ENCODE data around the gene ADAM11. TPM values are rescaled to one million over a fixed set of nuclear protein-coding genes. Genes with fewer than 3 reads are reported as not detected.
"Not testable (repeated sequence)": the region's sequence is repeated elsewhere in the genome, so short reads cannot be mapped to it uniquely, and the experiment has no call there.

Gene ADAM11
- total RNA-seq, 1 donor from 2014 or later, result 0.52 TPM

DNA sequence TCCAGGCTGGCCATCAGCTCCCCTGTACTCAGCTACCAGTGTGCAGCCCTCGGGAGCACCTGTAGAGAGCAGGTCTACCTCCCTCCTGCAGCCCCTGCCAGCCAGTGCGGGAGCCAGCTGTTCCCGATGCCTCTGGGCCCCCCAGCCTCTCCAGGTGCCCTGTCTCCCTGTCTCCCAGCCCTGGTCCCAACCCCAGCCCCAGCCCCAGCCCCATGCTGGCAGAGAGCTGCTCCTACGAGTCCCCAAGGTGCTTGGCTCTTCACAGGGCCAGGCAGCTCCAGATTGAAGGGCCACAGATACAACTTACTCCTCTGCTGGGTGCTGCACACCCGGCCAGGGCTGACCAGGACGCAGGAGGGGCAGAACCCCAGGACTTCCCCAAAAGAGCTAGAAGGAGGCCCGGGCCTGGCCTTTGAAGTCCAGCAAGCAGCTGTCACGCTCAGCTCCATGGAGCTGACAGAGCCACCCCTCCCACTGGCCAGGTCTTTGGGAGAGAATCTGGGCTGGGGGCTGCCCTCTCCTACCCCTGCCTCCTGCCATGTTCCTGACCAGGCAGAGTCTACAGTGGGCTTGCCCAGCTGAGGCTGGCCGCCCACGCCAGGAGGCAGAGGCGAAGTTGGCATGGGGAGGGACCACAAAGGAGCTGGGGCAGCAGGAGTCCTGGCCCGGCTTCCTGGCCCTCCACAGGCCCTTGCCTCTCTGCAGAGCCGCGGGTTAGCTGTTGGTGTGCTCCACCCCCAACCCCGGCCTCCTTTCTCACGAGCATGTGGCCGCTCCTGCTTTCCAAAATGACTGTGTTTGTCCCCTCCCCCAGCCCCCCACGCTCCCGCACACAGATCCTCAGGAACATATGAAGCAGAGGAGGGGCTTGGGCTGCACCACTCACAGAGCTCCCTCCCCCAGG, 9.5 kb upstream of the ADAM11 start:
- no peaks in the 10 kb centered on the region for H3K27me3 Mint-ChIP-seq (ENCODE audit: insufficient read depth)

DNA sequence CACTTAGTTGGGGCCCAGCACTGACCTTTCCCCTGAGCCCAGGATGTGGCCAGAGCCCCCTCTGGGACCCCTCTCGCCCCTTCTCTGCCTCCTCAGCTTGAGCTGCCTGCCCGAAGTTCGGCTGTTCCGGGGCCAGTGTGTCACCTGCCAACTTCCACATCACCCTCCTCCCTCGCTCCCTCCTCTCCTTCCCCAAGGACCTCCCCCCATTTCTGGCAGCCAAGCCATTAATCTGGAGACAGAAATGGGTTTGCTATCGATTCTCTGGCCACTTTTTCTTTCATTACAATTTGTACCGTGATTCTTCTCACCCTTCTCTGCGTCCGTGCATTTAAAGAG, 8.8 kb upstream of the ADAM11 start:
- Mint-ChIP-seq H3K27ac (no peak overlapping the region), H3K4me1 (ENCODE audit: low read depth) (no peaks in the 10 kb centered on the region), H3K4me3 (no peak overlapping the region), H3K9me3 (no peaks in the 10 kb centered on the region), H3K36me3 (ENCODE audit: low read depth) (peaks cover 15% of the 10 kb centered on the region), H3K27me3 (ENCODE audit: insufficient read depth) (no peaks in the 10 kb centered on the region)
- intact Hi-C loops (cut with micrococcal nuclease), result no loop called here
- no peak for DNase-seq (ENCODE audit: low spot score)

More for the DNA sequence above, 9.5 kb upstream of the ADAM11 start:
- Mint-ChIP-seq H3K4me3 (no peak overlapping the region), H3K36me3 (ENCODE audit: low read depth) (peaks cover 15% of the 10 kb centered on the region), H3K4me1 (ENCODE audit: low read depth) (no peaks in the 10 kb centered on the region), H3K27ac (no peak overlapping the region), H3K9me3 (no peaks in the 10 kb centered on the region)
- DNase-seq (ENCODE audit: low spot score), result no peak
- intact Hi-C loops (cut with micrococcal nuclease), result no loop called here

DNA sequence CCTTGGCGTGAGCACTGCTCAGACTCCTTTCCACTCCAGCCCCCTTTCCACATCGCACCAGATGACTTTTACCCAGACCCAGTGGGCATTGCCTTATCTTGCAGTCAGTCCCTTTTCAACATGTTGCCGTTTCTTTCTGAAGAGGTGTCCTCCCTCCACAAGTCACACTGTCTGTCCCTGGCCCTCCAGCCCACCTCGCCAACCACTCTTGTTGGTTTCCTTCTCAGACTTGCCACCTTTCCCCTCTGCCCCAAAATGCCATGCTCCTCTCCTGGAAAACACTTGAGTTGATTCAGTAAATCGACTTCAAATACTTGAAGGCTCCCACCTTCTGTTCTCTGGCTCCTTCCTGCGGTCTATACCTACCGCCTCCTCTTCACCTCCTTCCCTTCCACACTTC, 7.5 kb upstream of the ADAM11 start:
- intact Hi-C loops (cut with micrococcal nuclease), result no loop called here
- Mint-ChIP-seq H3K36me3 (ENCODE audit: low read depth) (peaks cover 15% of the 10 kb centered on the region), H3K4me1 (ENCODE audit: low read depth) (no peaks in the 10 kb centered on the region), H3K9me3 (no peaks in the 10 kb centered on the region), H3K4me3 (no peak overlapping the region), H3K27me3 (ENCODE audit: insufficient read depth) (peaks cover under 1% of the 10 kb centered on the region), H3K27ac (no peak overlapping the region)
- no peak for DNase-seq (ENCODE audit: low spot score)

GRCh38 chr17:44751806-44752205, 7.0 kb upstream of the ADAM11 start:
- no peak overlapping the region for H3K4me3 Mint-ChIP-seq
- no peaks in the 10 kb centered on the region for H3K4me1 Mint-ChIP-seq (ENCODE audit: low read depth)
- H3K27me3 Mint-ChIP-seq (ENCODE audit: insufficient read depth), result peaks cover 2% of the 10 kb centered on the region
- intact Hi-C loops (cut with micrococcal nuclease), result no loop called here
- no peaks in the 10 kb centered on the region for H3K9me3 Mint-ChIP-seq
- peaks cover 15% of the 10 kb centered on the region for H3K36me3 Mint-ChIP-seq (ENCODE audit: low read depth)
- H3K27ac Mint-ChIP-seq, result no peak overlapping the region
- no peak for DNase-seq (ENCODE audit: low spot score)

DNA sequence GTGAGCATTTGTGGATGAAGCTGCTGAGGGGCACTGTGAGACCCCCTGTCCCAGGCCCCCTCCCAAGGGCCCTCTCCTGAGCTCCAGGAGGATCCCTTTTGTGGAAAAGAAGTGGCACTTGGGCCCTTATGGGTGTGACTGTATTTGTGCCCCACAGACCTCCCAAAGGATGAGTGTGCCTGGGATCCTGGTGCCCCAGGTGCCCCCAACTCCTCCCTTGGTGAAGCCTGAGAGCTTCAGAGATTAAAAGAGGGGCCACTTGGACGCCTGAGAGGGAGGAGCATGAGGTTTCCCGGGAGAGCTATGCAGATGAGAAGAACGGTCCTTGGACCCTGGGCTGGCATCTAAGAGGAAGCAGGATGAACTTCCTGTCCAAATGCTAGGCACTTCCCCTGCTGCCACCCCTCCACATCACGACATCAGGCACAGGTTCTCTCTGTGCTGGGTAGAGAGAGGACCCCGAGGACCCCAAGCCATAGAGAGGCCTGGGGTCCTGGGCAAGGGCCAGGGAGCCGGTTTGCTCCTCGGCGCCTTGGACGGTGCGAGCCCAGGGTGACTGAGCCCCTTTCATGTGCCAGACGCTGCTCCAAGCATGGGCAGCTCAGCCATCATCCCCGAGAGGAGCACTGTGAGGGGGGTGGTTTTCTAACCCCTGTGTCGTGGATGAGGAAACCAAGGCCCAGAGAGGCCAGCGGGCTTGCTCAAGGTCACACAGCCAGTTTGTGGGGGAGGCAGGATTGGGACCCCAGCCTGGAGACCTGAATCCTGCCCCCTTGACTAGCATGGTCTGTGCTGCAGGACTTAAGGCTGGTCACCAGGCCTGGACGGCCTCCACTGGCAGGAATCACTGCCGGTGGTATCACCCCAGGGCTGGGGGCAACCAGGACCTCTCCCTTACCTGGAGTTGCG, 5.6 kb upstream of the ADAM11 start:
- Mint-ChIP-seq H3K27ac (no peak overlapping the region), H3K9me3 (no peaks in the 10 kb centered on the region), H3K27me3 (ENCODE audit: insufficient read depth) (peaks cover 16% of the 10 kb centered on the region), H3K36me3 (ENCODE audit: low read depth) (peaks cover 12% of the 10 kb centered on the region), H3K4me1 (ENCODE audit: low read depth) (no peaks in the 10 kb centered on the region), H3K4me3 (no peak overlapping the region)
- DNase-seq (ENCODE audit: low spot score), result no peak
- intact Hi-C loops (cut with micrococcal nuclease), result no loop called here

DNA sequence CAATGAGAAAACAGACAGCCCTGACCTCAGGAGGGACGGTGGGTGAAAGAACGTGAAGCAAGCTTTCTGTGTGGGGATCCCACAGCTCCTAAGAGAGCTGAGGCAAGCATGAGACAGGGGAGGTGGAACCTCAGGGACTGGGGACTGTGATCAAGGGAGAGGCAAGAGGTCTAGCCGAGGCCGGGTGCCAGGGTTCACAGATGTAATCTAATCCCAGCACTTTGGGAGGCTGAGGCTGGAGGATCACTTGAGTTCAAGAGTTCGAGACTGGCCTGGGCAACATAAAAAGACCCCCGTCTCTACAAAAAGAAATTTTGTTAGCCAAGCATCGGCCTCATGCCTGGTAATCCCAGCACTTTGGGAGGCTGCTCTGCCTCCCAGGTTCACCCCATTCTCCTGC, 4.5 kb upstream of the ADAM11 start:
- Mint-ChIP-seq H3K4me3 (no peak overlapping the region), H3K9me3 (no peaks in the 10 kb centered on the region), H3K36me3 (ENCODE audit: low read depth) (peaks cover 12% of the 10 kb centered on the region), H3K27ac (no peak overlapping the region), H3K4me1 (ENCODE audit: low read depth) (no peaks in the 10 kb centered on the region), H3K27me3 (ENCODE audit: insufficient read depth) (peaks cover 17% of the 10 kb centered on the region)
- intact Hi-C loops (cut with micrococcal nuclease), result no loop called here
- no peak for DNase-seq (ENCODE audit: low spot score)

GRCh38 chr17:44755180-44755579, 3.6 kb upstream of the ADAM11 start:
- peaks cover 10% of the 10 kb centered on the region for H3K36me3 Mint-ChIP-seq (ENCODE audit: low read depth)
- DNase-seq (ENCODE audit: low spot score); H3K4me1 Mint-ChIP-seq (ENCODE audit: low read depth); H3K27ac Mint-ChIP-seq; H3K9me3 Mint-ChIP-seq; intact Hi-C loops (cut with micrococcal nuclease); H3K4me3 Mint-ChIP-seq: not testable (repeated sequence)
- H3K27me3 Mint-ChIP-seq (ENCODE audit: insufficient read depth), result peaks cover 20% of the 10 kb centered on the region

- Mint-ChIP-seq H3K27ac (no peak overlapping the region), H3K27me3 (ENCODE audit: insufficient read depth) (peaks cover 36% of the 10 kb centered on the region), H3K4me3 (no peak overlapping the region), H3K36me3 (ENCODE audit: low read depth) (no peaks in the 10 kb centered on the region), H3K9me3 (no peaks in the 10 kb centered on the region), H3K4me1 (ENCODE audit: low read depth) (no peaks in the 10 kb centered on the region)
- intact Hi-C loops (cut with micrococcal nuclease), result no loop called here
- DNase-seq (ENCODE audit: low spot score), result no peak
These were observed 1.5 kb upstream of the ADAM11 start for GRCh38 chr17:44757045-44757917.

GRCh38 chr17:44757918-44758413, 822 bp upstream of the ADAM11 start:
- no peak for DNase-seq (ENCODE audit: low spot score)
- H3K4me3 Mint-ChIP-seq, result peak overlapping the region; percentile 42
- no peaks in the 10 kb centered on the region for H3K36me3 Mint-ChIP-seq (ENCODE audit: low read depth)
- peaks cover 36% of the 10 kb centered on the region for H3K27me3 Mint-ChIP-seq (ENCODE audit: insufficient read depth)
- no peaks in the 10 kb centered on the region for H3K9me3 Mint-ChIP-seq
- intact Hi-C loops (cut with micrococcal nuclease), result no loop called here
- H3K27ac Mint-ChIP-seq, result no peak overlapping the region
- H3K4me1 Mint-ChIP-seq (ENCODE audit: low read depth), result no peaks in the 10 kb centered on the region

DNA sequence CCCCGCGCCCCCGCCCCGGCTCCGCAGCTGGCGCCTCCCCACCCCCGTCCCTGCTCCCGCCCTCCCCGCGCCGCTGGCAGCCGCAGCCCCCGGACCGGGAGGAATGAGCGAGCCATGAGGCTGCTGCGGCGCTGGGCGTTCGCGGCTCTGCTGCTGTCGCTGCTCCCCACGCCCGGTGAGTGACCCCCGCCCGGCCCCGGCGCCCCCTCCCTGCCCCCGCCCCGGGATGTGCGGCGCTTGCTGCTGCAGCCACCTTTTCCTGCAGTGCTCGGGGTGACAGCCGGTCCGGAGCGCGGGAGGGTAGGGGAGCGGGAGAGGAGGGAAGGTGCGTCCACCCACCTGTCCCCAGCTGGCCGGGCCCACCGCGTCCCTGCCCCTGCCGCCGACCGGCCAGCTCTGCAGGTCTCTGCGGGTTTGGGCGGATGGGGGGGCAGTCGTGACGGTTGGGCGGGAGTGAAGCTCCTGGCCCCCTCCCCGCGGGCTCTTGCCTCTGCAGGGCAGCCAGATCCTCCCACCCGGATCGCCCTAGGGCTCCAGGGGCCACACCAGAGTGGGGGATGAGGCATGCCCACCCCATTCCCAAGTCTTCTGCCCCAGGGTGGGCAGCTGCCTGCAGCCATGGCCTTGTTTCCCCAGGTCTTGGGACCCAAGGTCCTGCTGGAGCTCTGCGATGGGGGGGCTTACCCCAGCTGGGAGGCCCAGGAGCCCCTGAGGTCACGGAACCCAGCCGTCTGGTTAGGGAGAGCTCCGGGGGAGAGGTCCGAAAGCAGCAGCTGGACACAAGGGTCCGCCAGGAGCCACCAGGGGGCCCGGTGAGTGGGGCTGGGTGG, 513 bp downstream of the ADAM11 start:
- Mint-ChIP-seq H3K27ac (no peak overlapping the region), H3K4me1 (ENCODE audit: low read depth) (no peaks in the 10 kb centered on the region), H3K4me3 (no peak overlapping the region), H3K36me3 (ENCODE audit: low read depth) (no peaks in the 10 kb centered on the region), H3K27me3 (ENCODE audit: insufficient read depth) (peaks cover 38% of the 10 kb centered on the region), H3K9me3 (no peaks in the 10 kb centered on the region)
- no peak for DNase-seq (ENCODE audit: low spot score)
- intact Hi-C loops (cut with micrococcal nuclease), result no loop called here

DNA sequence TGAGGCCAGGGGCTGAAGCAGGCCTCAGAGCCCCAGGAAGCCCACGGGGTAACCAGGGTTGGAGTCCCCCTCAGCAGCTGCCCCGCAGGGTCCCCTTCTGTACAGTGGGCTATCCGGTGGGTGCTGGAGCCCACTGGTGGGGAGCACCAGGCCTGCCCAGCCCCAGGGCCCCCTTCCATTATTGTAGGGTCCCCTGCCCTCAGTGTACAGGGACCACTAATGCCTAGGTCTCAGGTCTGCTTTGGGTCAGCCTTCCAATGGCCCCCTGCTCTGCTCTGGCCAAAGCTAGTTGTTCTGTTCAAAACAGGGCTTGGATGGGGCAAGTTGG, 1.1 kb downstream of the ADAM11 start:
- intact Hi-C loops (cut with micrococcal nuclease), result no loop called here
- Mint-ChIP-seq H3K9me3 (no peaks in the 10 kb centered on the region), H3K4me1 (ENCODE audit: low read depth) (no peaks in the 10 kb centered on the region), H3K27ac (no peak overlapping the region), H3K27me3 (ENCODE audit: insufficient read depth) (peaks cover 39% of the 10 kb centered on the region), H3K4me3 (no peak overlapping the region), H3K36me3 (ENCODE audit: low read depth) (no peaks in the 10 kb centered on the region)
- DNase-seq (ENCODE audit: low spot score), result no peak

All from activated T-helper 1 cell treated with anti-CD3 and anti-CD28 coated beads, Interleukin-12 subunit alpha, Interleukin-12 subunit beta, Interleukin-2, Interleukin-4 antibody, amounts not matched to agents 30 ng/mL and 10 ng/mL and 1 ng/mL, durations not matched to agents 14 hours and 24 hours and 36 hours (primary cell).